Lung (tissue), 13 donors: Measurements from ENCODE around the gene PRMT7. TPM values are rescaled to one million over a fixed set of nuclear protein-coding genes. Genes with fewer than 3 reads are reported as not detected.

Source experiments
- ATAC-seq: fragments of 200-7000 bp; cut with Tn5 transposase; one replicate; pipeline ENCODE4 v1.9.1; 2020; ENCODE audit warnings: moderate number of reproducible peaks; ENCODE audit not compliant: insufficient read depth, low FRiP score
- DNase-seq, 3 donors: peaks; one replicate each; pipeline ENCODE4 v3.0.0-alpha.2; 2013 to 2017
- H3K27ac ChIP-seq, 2 donors: one replicate each; pipeline ENCODE4 v1.5.1; 2013; ENCODE audit warnings: mild to moderate bottlenecking in 2 of 2, moderate library complexity in 2 of 2, control low read depth in 1 of 2, inconsistent platforms in 1 of 2, low read depth in 1 of 2, low read length in 1 of 2
- H3K27me3 ChIP-seq, 3 donors: one replicate each; pipeline ENCODE4 v1.5.1; 2013; ENCODE audit warnings: low read length in 2 of 3; ENCODE audit not compliant: control insufficient read depth in 3 of 3, insufficient read depth in 3 of 3
- H3K36me3 ChIP-seq, 4 donors: one replicate each; pipeline ENCODE4 v1.5.1; 2013; ENCODE audit warnings: low read length in 4 of 4, mild to moderate bottlenecking in 1 of 4, moderate library complexity in 1 of 4; ENCODE audit not compliant: control insufficient read depth in 4 of 4, insufficient read depth in 4 of 4
- H3K4me1 ChIP-seq, 5 donors: one replicate each; pipeline ENCODE4 v1.5.1; 2013; ENCODE audit warnings: low read length in 5 of 5, mild to moderate bottlenecking in 2 of 5, moderate library complexity in 1 of 5; ENCODE audit not compliant: control insufficient read depth in 5 of 5, insufficient read depth in 5 of 5
- H3K4me3 ChIP-seq: one replicate; pipeline ENCODE4 v1.5.1; 2013; ENCODE audit warnings: mild to moderate bottlenecking, control low read depth, moderate library complexity
- H3K9ac ChIP-seq, 2 donors: one replicate each; pipeline ENCODE4 v1.5.1; 2013; ENCODE audit warnings: low read length in 2 of 2, control low read depth in 1 of 2; ENCODE audit not compliant: insufficient read depth in 1 of 2
- H3K9me3 ChIP-seq, 4 donors: one replicate each; pipeline ENCODE4 v1.5.1; 2013; ENCODE audit warnings: low read length in 3 of 4, mild to moderate bottlenecking in 1 of 4, moderate library complexity in 1 of 4; ENCODE audit not compliant: control insufficient read depth in 4 of 4, insufficient read depth in 3 of 4
- WGBS, 2 donors: extraction: QIAGEN DNeasy Blood & Tissue Kit; methylation state at CpG; one replicate each; pipeline ENCODE4 v1.1.7; 2013; 5-methylcytosine and 5-hydroxymethylcytosine counted together
- polyA plus RNA-seq, 2 donors: library from polyadenylated mRNA; stranded (reverse); fragments of 200-250 nt; gene quantifications; one replicate each; pipeline ENCODE4 v1.2.1, GENCODE V29; 2013
- small RNA-seq: library from RNA; depleted of rRNA; stranded (forward); fragments of <200 nt; gene quantifications from one replicate; pipeline ENCODE3, GENCODE V24; 2014; ENCODE audit warnings: low replicate concordance
- total RNA-seq, 2 donors: library from RNA; depleted of rRNA in 1 of 2; stranded (reverse); fragments of >200 nt in 1 of 2; gene quantifications; one replicate each; pipeline ENCODE4 v1.2.1, GENCODE V29; 2014 to 2021
- TF ChIP-seq, protein P1 (sequence below): IDR thresholded peaks from 2 replicates; pipeline ENCODE4 v1.5.1; 2012; ENCODE audit warnings: mild to moderate bottlenecking; ENCODE audit errors: control extremely low read depth, extremely low read depth
- donor health status: control.
- donor health status: control.
- donor health status: Bipolar disorder and iron deficiency.
- donor health status: healthy.
- donor health status: DM: yes; HTN: yes; CAD: no.

The PRMT7 gene
- total and polyA plus RNA-seq, 4 donors = 20.3 to 55.5 (median 38.4) TPM

DNA sequence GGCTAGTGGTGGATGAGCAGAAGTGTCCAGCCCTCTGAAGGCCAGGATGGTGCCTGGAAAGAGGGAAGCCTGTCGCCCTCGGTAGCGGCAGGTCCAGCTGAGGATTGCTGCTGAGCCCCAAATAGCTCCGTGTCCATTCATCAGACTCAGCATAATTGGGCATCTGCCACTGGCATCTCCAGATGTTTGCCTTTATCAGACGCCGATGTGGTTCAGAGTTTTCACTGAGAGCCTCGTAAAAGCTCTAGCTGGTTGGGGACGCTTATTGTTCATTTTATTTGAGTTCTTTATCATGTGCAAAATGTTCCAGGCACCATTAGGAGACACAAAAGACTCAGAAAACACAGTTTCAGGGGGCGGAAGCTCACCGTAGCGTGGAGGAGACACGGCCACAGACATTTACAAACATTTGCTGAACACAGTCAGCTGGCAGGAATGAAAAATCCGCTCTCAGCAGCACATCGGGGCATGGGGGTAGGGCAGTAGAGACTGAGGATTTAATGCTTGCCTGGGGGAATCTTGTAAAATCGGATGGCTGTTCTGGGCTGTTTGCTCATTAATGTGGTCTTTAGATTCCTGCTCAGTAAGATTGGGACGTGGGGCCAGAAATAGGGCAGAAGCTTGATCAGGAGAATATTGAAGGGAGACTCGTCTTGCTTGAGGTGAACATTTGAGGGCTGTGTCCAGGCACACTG is 95.8 kb downstream of the PRMT7 start:
- 57 to 82% methylated on average over 17 of the region's 17 CpGs for WGBS, 2 donors
- H3K27me3 ChIP-seq = peaks cover 0 to 10% (median 0%) of the 10 kb centered on the region in 3 donors
- DNase-seq = peak; percentile 41 to 61 (median 58)
- no peak for ATAC-seq
- no peak overlapping the region for H3K27ac ChIP-seq
- H3K36me3 ChIP-seq = no peaks in the 10 kb centered on the region
- H3K9me3 ChIP-seq = no peaks in the 10 kb centered on the region
- no peak overlapping the region for H3K4me3 ChIP-seq
- peaks cover 0 to 7% (median 0%) of the 10 kb centered on the region in 5 donors for H3K4me1 ChIP-seq
- TF ChIP-seq, protein P1, sequence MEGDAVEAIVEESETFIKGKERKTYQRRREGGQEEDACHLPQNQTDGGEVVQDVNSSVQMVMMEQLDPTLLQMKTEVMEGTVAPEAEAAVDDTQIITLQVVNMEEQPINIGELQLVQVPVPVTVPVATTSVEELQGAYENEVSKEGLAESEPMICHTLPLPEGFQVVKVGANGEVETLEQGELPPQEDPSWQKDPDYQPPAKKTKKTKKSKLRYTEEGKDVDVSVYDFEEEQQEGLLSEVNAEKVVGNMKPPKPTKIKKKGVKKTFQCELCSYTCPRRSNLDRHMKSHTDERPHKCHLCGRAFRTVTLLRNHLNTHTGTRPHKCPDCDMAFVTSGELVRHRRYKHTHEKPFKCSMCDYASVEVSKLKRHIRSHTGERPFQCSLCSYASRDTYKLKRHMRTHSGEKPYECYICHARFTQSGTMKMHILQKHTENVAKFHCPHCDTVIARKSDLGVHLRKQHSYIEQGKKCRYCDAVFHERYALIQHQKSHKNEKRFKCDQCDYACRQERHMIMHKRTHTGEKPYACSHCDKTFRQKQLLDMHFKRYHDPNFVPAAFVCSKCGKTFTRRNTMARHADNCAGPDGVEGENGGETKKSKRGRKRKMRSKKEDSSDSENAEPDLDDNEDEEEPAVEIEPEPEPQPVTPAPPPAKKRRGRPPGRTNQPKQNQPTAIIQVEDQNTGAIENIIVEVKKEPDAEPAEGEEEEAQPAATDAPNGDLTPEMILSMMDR = no peak
- peak overlapping the region in 1 of 2 donors; percentile 53 for H3K9ac ChIP-seq

Small RNAs within 50 kb of the gene (small RNA-seq; reads per million reads assigned to genes)
- not detected for gene RNU4-30P
- not detected for gene RNU6-1262P

Other genes starting within 250 kb of the PRMT7 start
- 10 to 100 TPM; 56.0 to 69.6 TPM for gene NFATC3, start 225.6 kb upstream of the PRMT7 start, total RNA-seq
- gene NFATC3, start 225.6 kb upstream of the PRMT7 start, polyA plus RNA-seq = 10 to 100 TPM; 13.5 to 15.5 TPM
- gene ESRP2, start 74.9 kb upstream of the PRMT7 start, total RNA-seq = 10 to 100 TPM; 43.8 to 65.5 TPM
- 10 to 100 TPM; 22.5 to 34.8 TPM for gene ESRP2, start 74.9 kb upstream of the PRMT7 start, polyA plus RNA-seq
- 10 to 100 TPM; 15.6 to 42.4 TPM for gene PLA2G15, start 65.6 kb upstream of the PRMT7 start, total RNA-seq
- 10 to 100 TPM; 11.0 to 23.7 TPM for gene PLA2G15, start 65.6 kb upstream of the PRMT7 start, polyA plus RNA-seq
- 10 to 100 TPM; 25.8 to 36.2 TPM for gene SLC7A6, start 46.5 kb upstream of the PRMT7 start, total RNA-seq
- 10 to 100 TPM in 1 of 2 donors, 1 to 10 TPM in 1; 8.9 to 14.2 TPM for gene SLC7A6, start 46.5 kb upstream of the PRMT7 start, polyA plus RNA-seq
- gene SLC7A6OS, start 73 bp upstream of the PRMT7 start, total RNA-seq = 10 to 100 TPM; 17.3 to 18.9 TPM
- 1 to 10 TPM; 6.3 to 6.6 TPM for gene SLC7A6OS, start 73 bp upstream of the PRMT7 start, polyA plus RNA-seq
- 10 to 100 TPM in 1 of 2 donors, 1 to 10 TPM in 1; 6.6 to 13.9 TPM for gene SMPD3, start 137.5 kb downstream of the PRMT7 start, total RNA-seq
- gene SMPD3, start 137.5 kb downstream of the PRMT7 start, polyA plus RNA-seq = 1 to 10 TPM; 1.7 to 3.5 TPM
- gene ZFP90, start 228.3 kb downstream of the PRMT7 start, total RNA-seq = 10 to 100 TPM; 18.2 to 39.6 TPM
- 1 to 10 TPM; 5.9 to 6.9 TPM for gene ZFP90, start 228.3 kb downstream of the PRMT7 start, polyA plus RNA-seq